HG03025 (cell line): ENCODE data around the gene TNS1.

Experiments used
- ATAC-seq: cut with Tn5 transposase; IDR thresholded peaks from one replicate; pipeline ENCODE4 v1.9.1; 2021; ENCODE audit warnings: mild to moderate bottlenecking, moderate library complexity; ENCODE audit not compliant: unreplicated experiment, low FRiP score

TNS1 gene

DNA sequence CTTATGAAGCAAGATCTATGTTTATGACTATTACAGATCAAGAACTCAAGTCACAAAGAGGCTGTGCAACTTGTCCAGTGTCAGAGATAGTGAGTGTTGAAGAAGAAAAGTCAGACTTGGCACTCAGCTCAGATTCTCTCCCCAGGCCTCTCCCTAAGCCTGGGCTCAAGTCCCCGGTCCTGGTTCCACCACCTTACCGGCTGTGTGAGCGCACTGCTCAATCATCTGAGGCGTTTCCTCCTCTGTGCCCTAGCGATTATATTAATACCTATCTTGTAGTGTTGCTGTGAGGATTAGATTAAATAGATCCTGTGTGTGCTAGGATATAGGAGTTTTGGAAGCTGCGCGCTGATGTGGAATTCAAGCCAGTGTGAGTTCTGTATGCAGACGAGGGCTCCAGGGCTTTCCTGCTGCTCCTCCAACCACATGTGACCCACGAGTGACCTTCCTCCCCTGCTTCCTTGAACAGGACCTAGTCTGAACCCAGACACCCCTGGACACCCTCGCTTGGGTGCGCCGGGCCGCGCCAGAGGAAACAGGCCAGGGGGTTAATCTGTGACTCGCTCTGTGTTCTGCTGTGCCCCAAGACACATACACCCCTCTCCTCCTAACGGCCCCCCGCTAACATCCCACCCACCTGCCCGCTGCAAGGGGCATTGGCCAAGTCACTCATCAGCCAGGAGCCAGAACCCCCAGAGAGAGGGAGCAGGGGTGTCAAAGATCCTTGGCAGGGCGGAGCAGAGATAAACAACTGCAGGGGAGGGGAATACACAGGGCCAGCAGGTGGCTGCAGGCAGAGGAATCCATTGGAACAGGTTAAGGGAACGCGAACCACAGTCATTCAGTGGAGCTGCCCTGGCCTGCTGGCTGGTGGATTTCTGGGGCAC, 38.3 kb downstream of the TNS1 start:
- no peak for ATAC-seq

DNA sequence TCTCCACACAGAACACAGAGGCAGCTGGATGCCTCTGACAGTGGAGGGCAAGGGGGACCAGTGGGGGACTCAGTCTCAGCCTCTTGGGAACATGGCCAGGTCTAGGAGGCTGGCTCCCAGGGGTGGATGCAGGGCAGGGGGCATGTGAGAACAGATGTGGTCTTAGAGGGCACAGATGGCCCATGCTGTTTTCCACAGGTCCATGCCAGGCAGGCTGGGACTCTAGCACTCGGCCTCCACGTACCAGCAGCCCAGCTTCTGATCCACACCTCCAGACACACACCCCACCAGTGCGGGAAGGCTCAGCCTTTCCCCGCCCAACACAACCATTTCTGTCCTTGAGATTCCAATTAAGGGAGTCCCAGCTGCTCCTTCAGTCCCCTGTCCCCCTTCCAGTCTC, 42.4 kb downstream of the TNS1 start:
- ATAC-seq, result no peak

DNA sequence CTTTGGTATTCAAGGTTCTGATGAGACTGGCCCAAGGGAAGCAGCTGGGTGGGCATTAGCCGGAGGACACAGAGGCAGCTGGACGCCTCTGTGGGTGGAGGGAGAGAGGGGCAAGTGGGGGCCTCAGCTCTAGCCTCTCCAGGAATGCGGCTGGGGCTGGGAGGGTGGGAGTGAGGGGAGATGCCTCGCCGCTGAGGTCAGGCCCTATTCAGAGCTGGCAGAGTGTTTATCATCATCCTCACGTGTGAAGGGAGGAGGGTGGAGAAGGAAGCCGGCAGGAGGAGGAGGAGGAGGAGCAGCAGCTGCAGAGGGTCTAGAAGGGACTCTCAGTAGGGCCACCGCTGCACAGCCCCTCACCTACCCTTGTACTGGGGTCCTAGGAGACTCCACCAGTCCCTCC, 43.1 kb downstream of the TNS1 start:
- ATAC-seq, result no peak

DNA sequence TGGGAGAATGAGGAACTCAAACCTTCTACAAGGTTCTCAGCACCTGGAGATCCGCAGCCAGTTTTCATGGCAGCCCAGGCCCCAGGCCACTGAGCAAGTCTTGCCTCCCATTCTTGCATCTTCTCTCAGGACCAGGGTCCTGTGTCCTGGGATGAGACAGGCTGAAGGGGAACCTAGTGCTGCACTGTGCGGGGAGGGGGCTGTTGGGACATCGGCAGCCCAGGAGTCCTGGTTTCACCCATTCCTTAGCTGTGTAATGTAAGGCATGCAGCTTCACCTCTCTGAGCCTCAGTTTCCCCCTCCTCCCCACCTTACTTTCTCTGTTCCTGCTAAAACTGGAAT, 43.9 kb downstream of the TNS1 start:
- no peak for ATAC-seq

DNA sequence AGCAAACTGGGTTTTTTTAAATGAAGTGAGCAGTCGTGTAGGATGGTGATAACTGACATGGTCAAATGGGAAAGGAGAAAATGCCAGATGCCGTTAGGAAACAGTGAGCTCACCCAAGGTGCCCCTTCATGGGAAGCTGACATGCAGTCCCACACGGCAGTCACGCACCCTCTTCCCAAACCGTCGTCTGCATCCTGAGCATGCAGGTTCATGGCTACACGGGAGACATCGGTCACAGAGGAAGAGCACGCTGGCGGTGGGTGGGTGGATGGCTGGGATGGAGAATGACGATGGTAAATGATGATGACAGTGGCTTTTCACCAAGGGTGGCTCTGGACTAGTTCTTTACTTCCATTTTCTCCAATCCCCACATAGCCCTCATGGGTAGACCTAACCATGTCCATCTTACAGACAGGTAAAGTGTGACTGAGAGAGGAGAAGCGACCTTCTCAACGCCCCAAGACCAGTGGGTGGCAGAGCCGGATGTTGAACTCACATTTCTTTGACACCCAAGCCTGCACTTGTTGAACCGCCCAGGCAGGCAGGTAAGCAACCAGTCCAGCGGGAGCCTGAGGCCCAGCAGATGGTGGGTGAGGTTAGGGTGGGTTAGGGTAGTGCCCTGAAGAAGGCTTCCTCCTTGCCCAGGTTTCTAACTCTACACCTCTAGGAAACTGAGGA, 44.5 kb downstream of the TNS1 start:
- no peak for ATAC-seq

DNA sequence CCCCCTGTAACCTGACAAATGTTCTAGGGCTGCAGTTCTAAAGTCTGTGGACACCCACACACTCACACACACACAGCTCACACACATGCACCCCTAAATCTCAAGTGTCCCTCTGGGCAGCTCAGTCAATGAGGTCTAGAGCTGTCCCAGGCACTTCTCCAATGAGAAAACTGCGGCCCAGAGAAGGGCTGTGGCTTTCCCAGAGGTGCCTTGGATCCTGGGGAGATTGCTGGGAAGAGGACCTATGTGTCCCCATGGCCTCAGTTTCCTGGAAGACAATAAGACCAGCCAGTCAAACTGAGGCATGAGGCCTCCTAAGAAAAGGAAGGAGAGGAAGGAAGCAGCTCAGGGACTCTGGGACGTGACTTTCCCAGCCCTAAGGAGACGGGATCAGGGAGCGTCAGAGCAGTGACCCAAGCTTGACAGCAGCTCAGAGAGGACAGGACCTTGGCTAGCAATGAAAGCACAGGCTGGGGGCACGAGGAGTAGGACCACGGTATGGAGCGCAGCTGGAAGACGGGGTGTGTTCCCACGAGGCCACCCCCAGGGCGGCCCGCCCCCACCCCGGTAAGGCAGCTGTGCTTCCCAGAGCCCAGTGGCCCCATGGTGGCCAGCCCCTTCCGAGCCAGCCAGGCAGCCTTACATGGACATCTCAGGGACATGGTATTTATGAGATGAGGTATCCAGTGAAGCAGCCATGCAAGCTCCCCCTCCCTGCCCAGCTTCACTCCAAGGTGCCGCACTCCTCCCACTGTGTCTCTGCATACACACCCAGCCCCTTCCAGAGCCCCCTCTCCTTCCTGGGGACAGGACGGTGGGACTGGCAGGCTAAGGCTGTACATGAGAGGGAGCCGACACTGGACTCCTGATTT, 46.0 kb downstream of the TNS1 start:
- ATAC-seq, result no peak

DNA sequence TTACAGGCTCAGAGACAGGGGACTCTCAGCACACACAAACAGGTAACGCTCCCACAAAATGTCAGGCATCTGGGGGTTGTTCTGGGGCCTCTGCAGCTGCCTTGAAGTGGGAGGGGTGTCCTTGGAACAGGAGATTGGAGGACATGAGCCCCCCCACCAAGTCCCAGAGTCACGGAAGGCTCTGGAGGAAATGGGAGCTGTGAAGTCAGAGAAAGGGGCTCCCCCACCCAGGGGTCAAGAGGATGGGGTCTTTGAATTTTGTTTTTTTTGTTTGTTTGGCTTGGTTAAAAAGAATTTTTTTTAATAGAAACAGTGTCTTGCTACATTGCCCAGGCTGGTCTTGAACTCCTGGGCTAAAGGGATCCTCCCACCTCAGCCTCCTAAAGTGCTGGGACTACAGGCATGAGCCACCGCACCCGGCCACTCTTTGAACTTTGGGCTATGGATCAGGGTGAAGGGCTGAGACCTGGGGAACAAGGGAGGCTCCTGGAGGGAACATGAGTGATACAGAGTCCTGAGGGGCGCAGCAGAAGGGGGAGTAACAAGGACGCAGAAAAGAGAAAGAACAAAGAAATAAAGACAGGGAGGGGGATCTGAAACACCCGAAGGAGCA, 46.8 kb downstream of the TNS1 start:
- ATAC-seq, result no peak

DNA sequence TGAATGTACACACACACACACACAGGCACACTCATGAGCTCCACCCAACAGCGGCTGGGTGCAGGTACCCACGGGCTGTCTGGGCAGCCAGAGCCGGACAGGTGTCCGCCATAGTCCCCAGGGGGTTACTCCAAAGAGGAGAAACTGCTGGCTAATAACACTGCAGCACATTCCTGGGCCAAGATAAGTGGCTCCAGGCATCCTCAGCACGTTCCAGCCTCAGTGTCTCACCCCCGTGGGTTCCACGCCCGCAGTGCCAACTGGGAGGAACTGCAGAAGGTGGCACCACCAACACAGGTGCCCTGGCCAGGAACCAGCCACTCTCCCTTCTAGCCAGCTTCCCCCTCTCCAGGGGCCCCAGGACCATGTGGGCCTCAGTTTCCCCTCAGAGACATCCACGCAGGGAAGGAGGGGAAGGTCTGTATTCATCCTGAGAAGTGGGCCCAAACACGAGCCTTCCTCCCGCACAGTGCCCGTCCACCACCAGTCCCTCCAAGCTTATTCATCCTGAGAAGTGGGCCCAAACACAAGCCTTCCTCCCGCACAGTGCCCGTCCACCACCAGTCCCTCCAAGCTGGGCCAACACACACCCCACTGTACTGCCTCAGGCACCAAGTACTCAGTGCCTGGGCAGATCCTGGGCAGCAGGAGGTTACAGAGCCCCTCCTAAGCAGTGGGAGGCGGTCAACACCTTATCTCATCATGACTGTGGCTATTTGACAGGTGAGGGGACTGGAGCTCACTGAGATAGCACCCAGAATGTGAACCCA, 47.6 kb downstream of the TNS1 start:
- no peak for ATAC-seq

DNA sequence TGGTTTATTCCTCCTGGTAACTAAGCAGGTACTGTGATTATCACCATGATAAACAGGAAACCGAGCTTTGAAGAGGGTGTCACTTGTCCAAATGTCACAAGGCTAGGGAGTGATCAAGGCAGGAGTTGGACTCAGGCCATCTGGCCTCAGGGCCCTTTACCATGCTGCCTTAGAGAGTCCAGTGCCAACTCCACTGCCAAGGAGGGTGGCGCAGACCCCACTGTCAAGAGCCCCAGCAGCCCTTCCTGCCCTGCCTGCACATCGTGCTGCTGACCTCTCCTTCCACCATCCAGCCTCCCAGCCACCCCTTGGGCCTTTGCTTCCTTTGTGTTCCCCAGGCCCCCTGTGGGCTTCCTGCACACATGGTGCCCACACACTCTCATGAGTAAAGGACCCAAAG, 48.3 kb downstream of the TNS1 start:
- no peak for ATAC-seq

DNA sequence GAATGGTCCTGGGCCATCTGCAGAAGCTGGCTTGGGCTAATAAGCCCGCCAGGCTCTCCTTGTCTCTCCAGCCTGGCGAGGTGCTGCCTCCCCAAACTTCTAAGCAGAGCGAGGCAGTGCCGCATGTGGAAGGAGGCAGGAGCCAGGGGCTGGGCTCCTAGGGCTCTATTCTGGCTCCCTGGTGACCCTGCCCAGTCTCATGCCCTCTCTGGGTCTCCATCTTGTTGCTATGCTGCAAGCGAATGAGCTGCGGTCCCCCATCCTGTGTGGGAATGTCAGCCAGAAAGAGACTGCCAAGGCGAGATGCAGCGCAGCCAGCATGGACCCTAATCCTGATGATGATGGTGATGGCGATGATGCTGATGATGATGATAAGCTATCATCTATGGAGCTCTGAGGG, 48.7 kb downstream of the TNS1 start:
- no peak for ATAC-seq

DNA sequence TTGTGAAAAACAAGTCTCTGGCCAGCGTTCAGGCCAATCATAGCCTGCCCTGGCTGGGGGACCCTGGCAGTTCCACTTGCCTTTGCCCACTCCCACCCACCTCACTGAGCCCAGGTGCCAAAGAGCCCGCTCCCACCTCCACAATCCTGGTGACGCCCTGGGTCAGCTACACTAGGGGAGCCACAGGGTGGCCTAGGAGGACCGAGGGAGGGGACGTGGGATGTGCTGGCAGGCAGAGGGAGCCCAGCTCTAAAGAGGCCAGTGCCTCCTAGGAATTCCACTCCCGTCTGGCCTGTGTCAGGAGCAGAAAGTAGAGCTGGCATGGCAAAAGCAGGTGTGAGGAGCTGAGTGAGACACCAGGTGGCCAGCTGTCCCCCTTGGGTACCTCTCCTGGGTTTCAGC, 49.3 kb downstream of the TNS1 start:
- ATAC-seq, result no peak

DNA sequence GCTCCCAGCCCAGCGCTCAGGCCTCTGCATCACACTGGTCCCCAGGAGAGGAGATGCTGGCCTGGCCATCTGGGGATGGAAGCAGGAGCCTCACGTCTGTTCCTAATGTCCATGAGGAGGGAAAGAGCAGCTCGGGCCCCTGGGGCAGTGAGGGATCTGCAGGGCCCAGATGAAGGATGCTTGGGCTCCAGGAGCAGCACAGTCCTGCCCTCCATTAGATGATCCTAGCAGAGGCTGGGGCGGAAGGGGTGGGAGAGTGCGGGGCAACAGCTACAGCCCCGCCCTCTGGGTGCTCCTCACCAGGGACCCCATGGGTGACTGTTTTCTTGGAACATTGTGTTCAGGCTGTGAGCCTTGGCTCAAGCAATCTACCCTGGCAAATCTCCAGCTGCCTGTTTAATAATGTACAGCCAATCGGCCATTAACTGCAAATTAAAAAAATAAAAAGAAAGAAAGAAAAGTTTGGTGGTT, 49.7 kb downstream of the TNS1 start:
- ATAC-seq, result no peak

DNA sequence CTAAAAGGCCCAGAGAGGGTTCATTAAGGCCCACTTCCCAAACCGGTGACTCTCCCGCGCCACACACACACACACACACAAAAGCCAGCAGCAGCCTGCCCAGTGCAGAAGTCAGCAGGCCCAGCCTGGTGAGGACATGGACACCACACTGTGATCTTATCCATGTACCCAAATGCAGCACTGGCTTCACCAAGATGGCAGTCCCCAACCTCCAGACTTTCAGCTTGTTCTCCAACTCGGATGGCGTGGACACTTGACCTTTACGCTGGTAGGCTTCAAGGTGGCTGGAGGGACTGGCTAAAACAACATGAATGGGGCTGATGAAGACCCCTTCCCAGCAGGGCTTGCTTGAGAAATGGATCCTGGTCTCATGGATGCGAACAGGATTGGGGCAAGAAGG, 50.4 kb downstream of the TNS1 start:
- ATAC-seq, result no peak

DNA sequence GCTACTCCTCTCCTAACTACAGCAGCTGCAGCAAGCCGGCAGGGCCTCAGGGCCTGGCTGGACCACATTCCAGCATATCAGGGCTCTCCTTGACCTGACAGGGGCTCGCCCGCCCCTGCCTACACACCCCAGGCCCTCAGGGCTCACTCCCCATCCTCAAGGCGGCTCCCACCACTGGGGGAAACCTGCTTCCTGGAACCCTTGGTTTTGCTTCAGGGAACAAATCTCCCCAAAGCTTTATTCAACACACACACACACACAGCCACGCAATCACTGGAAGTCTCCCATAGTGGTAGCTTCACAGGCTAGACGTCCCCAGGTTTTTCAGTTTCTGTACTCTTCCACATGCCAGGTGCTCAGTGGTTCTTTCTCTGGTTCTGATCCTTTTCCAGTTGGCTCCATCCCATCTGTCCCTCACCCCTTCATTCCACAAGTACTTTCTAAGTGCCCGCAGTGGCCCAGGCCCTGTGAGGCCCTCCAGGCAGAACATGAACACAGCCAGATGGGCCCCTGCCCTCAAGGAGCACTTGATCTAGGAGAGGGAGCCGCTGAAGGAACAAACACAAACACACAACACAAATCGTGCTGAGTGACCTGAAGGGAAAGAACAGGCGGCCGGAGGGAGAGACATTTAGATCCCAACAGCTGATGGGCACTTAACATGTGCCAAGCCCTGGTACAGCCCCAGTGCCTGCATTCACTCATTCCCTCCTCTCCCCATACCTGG, 51.1 kb downstream of the TNS1 start:
- no peak for ATAC-seq

DNA sequence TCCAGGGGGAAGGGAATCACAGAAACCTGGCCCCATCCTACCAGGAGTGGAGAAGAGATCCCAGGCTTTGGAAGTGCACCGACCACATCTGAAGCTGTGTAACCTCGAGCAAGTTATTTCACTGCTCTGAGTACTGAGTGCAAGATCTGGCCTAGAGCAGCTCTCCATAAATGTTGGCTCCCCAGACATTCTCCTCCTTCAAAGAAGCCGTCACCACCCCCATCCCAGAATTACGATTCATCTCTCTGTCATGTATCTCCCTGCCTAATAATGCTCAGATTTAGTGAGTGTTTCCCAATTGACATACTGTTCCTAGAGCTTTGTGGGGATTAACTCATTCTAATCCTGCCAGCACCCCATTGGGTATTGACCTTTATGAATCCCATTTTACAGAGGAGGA, 51.7 kb downstream of the TNS1 start:
- ATAC-seq, result no peak

DNA sequence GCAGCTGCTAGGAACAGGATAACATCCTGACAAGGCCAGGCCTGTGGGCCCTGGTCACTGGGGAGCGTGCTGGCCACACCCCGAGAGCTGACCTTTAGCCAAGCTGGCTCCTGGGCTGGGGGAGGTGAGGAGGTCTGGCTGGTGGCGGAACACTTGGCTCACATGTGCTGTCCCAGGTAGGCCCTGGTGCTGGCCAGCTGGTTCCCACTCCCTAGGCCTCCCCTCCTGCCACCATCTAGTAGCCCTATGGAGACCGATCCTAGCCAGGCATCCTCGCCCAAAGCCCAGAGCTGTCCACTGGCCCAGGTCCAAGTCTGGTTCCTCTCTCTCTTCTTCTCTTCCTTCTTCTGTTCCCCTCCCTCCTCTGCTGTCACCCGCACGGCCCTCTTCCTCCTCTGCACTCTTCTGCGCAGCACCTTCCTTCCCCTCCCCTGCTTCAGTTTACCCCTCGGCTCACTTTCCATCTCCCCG, 52.4 kb downstream of the TNS1 start:
- no peak for ATAC-seq

DNA sequence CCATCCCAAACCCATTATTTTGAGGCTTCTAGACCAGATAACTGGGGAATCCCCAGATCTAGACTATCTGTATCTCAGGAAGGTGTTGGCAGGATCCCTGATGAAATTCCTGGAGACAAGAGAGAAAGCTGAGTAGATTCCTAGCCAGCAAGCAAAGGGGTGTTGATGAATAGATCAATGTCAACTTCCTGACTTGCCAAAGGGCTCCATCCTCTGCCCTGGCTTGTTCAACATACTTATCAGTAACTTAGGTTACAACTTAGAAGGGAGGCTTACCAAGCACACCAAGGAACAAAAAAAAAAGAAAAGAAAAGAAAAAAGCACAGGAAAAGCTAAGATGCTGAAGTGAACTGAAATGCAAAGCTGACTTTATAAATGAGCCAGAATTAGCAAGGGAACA, 53.3 kb downstream of the TNS1 start:
- ATAC-seq, result no peak

DNA sequence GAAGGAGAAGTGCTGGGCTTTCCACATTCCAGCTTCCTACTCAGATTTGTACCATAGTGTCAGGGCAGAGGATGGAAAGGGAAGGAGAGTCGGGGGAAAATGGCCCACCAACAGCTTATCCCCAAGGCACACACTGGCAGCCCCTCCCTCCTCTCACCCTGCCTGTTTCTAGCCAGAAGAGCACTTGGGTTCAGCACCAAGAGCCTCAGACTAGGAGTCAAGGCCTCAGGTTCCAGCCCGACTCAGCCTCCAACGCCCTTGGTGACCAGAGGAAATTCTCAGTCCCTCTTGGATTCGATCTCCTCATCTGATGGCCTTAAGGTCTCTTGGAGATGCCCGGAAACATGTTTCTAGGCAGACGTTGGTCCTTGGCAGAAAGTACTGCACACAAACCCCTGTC, 53.9 kb downstream of the TNS1 start:
- ATAC-seq, result no peak

DNA sequence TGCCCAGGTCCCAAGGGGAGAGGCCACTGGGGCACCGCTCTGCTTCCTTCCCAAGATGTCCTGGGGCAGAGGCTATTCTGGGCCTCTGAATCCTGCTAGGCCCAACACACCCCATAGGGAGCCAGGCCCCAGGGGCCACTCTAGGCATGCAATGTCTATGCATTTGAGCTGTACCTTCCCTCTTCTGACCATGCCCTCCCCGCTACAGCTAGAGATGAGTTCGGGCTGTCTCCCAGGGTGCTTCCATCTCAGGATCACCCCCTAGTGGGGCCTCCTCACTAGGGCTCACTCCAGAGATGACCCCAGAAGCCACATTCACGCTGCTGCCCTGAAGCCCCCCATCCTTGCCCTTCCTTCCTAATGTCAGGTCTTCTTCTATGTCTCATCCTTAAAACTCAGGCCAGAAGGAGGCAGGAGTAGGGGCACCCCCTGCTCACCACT, 54.4 kb downstream of the TNS1 start:
- no peak for ATAC-seq
